ENCODE measurements around the gene SLC9B2. TPM values are rescaled to one million over a fixed set of nuclear protein-coding genes. Genes with fewer than 3 reads are reported as not detected.

Gene SLC9B2
- total and polyA plus RNA-seq, 2 donors from 2014 or later, result 0.80 to 6.0 TPM

DNA sequence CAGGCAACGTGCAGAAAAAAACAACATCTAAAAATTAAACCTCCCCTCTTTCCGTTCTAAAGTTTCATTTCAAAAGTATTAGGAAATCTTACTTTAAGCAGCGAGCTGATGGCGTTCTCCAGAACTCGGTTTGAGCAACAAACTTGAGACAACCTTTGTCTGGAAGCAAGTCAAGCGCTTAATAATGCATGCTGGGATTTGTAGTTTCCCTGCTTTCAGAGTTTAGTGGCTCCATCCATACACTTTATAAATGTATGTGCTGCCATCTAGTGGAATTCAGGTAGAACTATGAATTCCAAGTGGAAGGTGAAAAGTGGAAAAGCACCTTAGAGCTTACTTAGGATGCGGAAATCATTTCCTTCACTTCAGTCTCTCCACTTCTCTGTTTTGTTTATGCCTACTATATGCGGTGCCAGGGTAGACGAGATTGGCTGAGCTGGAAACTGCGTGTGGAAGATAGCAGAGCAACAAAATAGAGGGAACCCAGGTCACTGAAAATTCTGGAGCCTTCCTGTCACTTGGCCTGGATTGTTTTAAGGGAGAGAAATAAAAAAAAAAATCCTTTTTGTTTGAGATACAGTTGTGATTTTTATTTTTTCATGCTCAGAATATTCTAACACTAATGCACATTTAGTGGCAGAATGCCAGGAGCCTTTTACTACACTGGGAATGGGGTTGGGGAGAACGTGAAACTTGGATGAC is 23.3 kb upstream of the SLC9B2 start, which contains the start of gene BDH2:
Gene BDH2 (minus strand): TSS at position 144 of the 702 bp plus-strand sequence. CDS start 3,580 bp downstream, outside the sequence.
- TF ChIP-seq, protein P1, sequence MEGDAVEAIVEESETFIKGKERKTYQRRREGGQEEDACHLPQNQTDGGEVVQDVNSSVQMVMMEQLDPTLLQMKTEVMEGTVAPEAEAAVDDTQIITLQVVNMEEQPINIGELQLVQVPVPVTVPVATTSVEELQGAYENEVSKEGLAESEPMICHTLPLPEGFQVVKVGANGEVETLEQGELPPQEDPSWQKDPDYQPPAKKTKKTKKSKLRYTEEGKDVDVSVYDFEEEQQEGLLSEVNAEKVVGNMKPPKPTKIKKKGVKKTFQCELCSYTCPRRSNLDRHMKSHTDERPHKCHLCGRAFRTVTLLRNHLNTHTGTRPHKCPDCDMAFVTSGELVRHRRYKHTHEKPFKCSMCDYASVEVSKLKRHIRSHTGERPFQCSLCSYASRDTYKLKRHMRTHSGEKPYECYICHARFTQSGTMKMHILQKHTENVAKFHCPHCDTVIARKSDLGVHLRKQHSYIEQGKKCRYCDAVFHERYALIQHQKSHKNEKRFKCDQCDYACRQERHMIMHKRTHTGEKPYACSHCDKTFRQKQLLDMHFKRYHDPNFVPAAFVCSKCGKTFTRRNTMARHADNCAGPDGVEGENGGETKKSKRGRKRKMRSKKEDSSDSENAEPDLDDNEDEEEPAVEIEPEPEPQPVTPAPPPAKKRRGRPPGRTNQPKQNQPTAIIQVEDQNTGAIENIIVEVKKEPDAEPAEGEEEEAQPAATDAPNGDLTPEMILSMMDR (IDR thresholded peaks at IDR 0.05; ENCODE audit: borderline replicate concordance, extremely low read depth, insufficient read depth), result peak; percentile 70
- Histone ChIP-seq H3K9me3 (ENCODE audit: control insufficient read depth in 2 of 3, insufficient read depth in 1 of 3, low read length in 3 of 3) (no peaks in the 10 kb centered on the region), H3K36me3 (ENCODE audit: control insufficient read depth in 2 of 3, insufficient read depth in 3 of 3, low read length in 3 of 3) (no peaks in the 10 kb centered on the region), H3K4me3 (ENCODE audit: low read length in 3 of 3) (peak within 1 kb of the TSS; percentile 73 to 87 (median 77)), H3K4me1 (ENCODE audit: control insufficient read depth in 2 of 3, insufficient read depth in 2 of 3, low read depth in 1 of 3, low read length in 3 of 3) (peaks cover 0 to 14% (median 6%) of the 10 kb centered on the region in 3 donors), H3K9ac (ENCODE audit: low read length in 3 of 3) (peak within 1 kb of the TSS; percentile 71 to 77 (median 74)), H3K27ac (ENCODE audit: low read depth in 2 of 2, low read length in 2 of 2) (peak within 1 kb of the TSS; percentile 54 to 73), H3K27me3 (ENCODE audit: control insufficient read depth, insufficient read depth, low read length) (no peaks in the 10 kb centered on the region)
- FAIRE-seq, result peak; percentile 99
- DNase-seq, result peak in 4 of 5 donors; percentile 62 to 98 (median 84)
- intact Hi-C loops (cut with DNase I), result no loop called here

DNA sequence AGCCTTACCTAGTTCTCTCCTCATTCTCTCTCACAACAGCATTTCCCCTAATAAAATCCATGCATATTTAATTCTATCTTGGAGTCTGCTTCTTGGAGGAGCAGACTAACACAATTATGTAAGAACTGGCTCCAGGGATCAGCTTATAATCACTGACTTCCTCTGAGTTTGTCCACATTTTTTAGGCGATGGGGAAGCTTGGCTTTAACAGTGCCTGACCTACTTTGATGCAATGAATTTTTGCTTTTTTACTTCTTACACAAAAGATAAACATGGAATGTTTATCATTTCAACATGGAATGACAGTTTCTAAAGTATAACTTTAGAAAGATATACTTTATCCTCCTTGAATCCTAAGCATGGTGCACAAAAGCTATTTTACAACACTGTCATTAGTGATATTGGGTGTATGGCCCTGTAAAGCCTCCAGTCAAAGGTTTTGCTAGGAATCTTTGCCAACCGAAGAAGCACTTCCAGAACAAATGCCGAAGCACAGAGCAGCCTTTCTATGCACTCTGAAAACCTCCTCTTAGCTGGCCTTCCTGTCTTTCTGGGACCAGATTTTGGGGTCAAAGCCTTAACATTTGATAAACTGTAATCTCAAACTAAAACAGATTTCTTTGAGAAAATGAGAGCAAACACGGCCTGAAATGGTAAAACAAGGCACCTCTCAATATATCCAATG is 22.3 kb upstream of the SLC9B2 start:
- peak in 1 of 5 donors; percentile 50 for DNase-seq
- no peaks in the 10 kb centered on the region for H3K9me3 ChIP-seq (ENCODE audit: control insufficient read depth in 2 of 3, insufficient read depth in 1 of 3, low read length in 3 of 3)
- intact Hi-C loops (cut with DNase I), result no loop called here
- TF ChIP-seq, protein P1 (IDR thresholded peaks at IDR 0.05; ENCODE audit: borderline replicate concordance, extremely low read depth, insufficient read depth), result no peak
- H3K36me3 ChIP-seq (ENCODE audit: control insufficient read depth in 2 of 3, insufficient read depth in 3 of 3, low read length in 3 of 3), result no peaks in the 10 kb centered on the region
- no peaks in the 10 kb centered on the region for H3K27me3 ChIP-seq (ENCODE audit: control insufficient read depth, insufficient read depth, low read length)
- peak overlapping the region; percentile 71 to 77 (median 74) for H3K9ac ChIP-seq (ENCODE audit: low read length in 3 of 3)
- H3K27ac ChIP-seq (ENCODE audit: low read depth in 2 of 2, low read length in 2 of 2), result peak overlapping the region; percentile 54 to 73
- H3K4me1 ChIP-seq (ENCODE audit: control insufficient read depth in 2 of 3, insufficient read depth in 2 of 3, low read depth in 1 of 3, low read length in 3 of 3), result peaks cover 0 to 14% (median 6%) of the 10 kb centered on the region in 3 donors
- peak overlapping the region; percentile 73 to 87 (median 77) for H3K4me3 ChIP-seq (ENCODE audit: low read length in 3 of 3)
- no peak for FAIRE-seq

DNA sequence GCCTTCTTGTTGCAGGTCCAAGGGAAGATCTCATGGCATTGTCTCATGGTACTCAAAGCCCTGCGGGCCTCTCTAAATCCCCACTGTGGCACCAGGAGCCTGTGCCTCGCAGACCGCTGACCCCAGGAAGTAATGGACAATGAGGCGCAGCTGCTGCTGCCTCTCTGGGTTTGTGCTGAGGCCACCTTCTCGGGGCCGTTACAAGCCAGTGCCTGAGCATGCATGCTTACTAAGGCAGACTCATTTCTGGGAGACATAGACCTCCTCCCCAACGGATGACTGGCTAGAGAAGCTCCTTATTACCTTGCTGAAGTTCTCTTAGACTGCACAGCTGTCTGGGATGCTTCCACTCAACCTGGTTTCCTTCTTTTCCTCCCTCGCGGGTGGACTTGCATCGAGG is 21.8 kb upstream of the SLC9B2 start:
- H3K27me3 ChIP-seq (ENCODE audit: control insufficient read depth, insufficient read depth, low read length), result no peaks in the 10 kb centered on the region
- no peaks in the 10 kb centered on the region for H3K9me3 ChIP-seq (ENCODE audit: control insufficient read depth in 2 of 3, insufficient read depth in 1 of 3, low read length in 3 of 3)
- FAIRE-seq, result no peak
- intact Hi-C loops (cut with DNase I), result no loop called here
- TF ChIP-seq, protein P1 (IDR thresholded peaks at IDR 0.05; ENCODE audit: borderline replicate concordance, extremely low read depth, insufficient read depth), result no peak
- no peak overlapping the region for H3K27ac ChIP-seq (ENCODE audit: low read depth in 2 of 2, low read length in 2 of 2)
- no peaks in the 10 kb centered on the region for H3K36me3 ChIP-seq (ENCODE audit: control insufficient read depth in 2 of 3, insufficient read depth in 3 of 3, low read length in 3 of 3)
- peaks cover 0 to 14% (median 6%) of the 10 kb centered on the region in 3 donors for H3K4me1 ChIP-seq (ENCODE audit: control insufficient read depth in 2 of 3, insufficient read depth in 2 of 3, low read depth in 1 of 3, low read length in 3 of 3)
- peak overlapping the region; percentile 73 to 87 (median 77) for H3K4me3 ChIP-seq (ENCODE audit: low read length in 3 of 3)
- peak overlapping the region in 2 of 3 donors; percentile 71 to 74 for H3K9ac ChIP-seq (ENCODE audit: low read length in 3 of 3)
- DNase-seq, result peak in 3 of 5 donors; percentile 16 to 54 (median 41)
